Activated B cell treated with CpG ODN at 0.5 μM for 24 hours (primary cell): ENCODE data around the gene GMPPA. TPM values are rescaled to one million over a fixed set of nuclear protein-coding genes. Genes with fewer than 3 reads are reported as not detected.

Experiments used
- ATAC-seq: fragments of 200-7000 bp; cut with Tn5 transposase; one replicate; pipeline ENCODE4 v1.10.0; 2021; ENCODE audit warnings: low read depth, mild to moderate bottlenecking, moderate library complexity
- CTCF ChIA-PET: fragments of 350-600 bp; sonication (Branson Sonifier 250); formaldehyde crosslinking; loops from one replicate; lab custom pipeline; 2021; ENCODE audit warnings: antibody characterized with exemption; lab: Charles Lee
- POLR2A ChIA-PET: fragments of 350-600 bp; sonication (Branson Sonifier 250); formaldehyde crosslinking; loops from one replicate; lab custom pipeline; 2021; ENCODE audit warnings: antibody characterized with exemption; lab: Charles Lee
- DNase-seq: peaks from one replicate; pipeline ENCODE4 v3.0.0; 2022
- H3K27ac Mint-ChIP-seq: one replicate; pipeline ENCODE4 v1.8.0; 2020; ENCODE audit warnings: mixed read lengths
- H3K27me3 Mint-ChIP-seq: one replicate; pipeline ENCODE4 v1.8.0; 2021; ENCODE audit warnings: mixed read lengths
- H3K36me3 Mint-ChIP-seq: one replicate; pipeline ENCODE4 v1.8.0; 2021; ENCODE audit warnings: low read depth, mixed read lengths
- H3K4me1 Mint-ChIP-seq: one replicate; pipeline ENCODE4 v1.8.0; 2021; ENCODE audit warnings: mixed read lengths
- H3K4me3 Mint-ChIP-seq: one replicate; pipeline ENCODE4 v1.8.0; 2020; ENCODE audit warnings: mild to moderate bottlenecking, mixed read lengths
- H3K9me3 Mint-ChIP-seq: one replicate; pipeline ENCODE4 v1.8.0; 2020; ENCODE audit warnings: mixed read lengths
- CTCF ChIP-seq: fragments of 200-600 bp; IDR thresholded peaks from one replicate; pipeline ENCODE4 v1.8.0; 2022; ENCODE audit warnings: antibody characterized with exemption, mild to moderate bottlenecking
- intact Hi-C: fragments of 100-400 bp; cut with micrococcal nuclease; formaldehyde crosslinking; loops from one replicate; pipeline ENCODE4 v1.15.1; 2024
- total RNA-seq: library from RNA; stranded (reverse); gene quantifications from 2 replicates; pipeline ENCODE4 v1.2.3, GENCODE V29; 2022

GMPPA gene
- total RNA-seq, 1 donor from 2014 or later, result 33.0 TPM

GRCh38 chr2:219502618-219503017 is 3.9 kb downstream of the GMPPA start:
- Mint-ChIP-seq H3K27ac (no peak overlapping the region), H3K27me3 (peaks cover 3% of the 10 kb centered on the region), H3K36me3 (peaks cover 52% of the 10 kb centered on the region), H3K4me1 (peaks cover 20% of the 10 kb centered on the region), H3K4me3 (no peak overlapping the region), H3K9me3 (no peaks in the 10 kb centered on the region)
- no peak for ATAC-seq
- DNase-seq, result no peak
- intact Hi-C loops, result no loop called here
- no peak for TF ChIP-seq CTCF
- ChIA-PET CTCF (no interaction called here), POLR2A (no interaction called here)

GRCh38 chr2:219505585-219505984 is 6.9 kb downstream of the GMPPA start:
- peaks cover 20% of the 10 kb centered on the region for H3K27me3 Mint-ChIP-seq
- peaks cover 11% of the 10 kb centered on the region for H3K4me1 Mint-ChIP-seq
- POLR2A ChIA-PET, result no interaction called here
- DNase-seq (no peak), ATAC-seq (no peak)
- intact Hi-C loops, result no loop called here
- H3K36me3 Mint-ChIP-seq, result peaks cover 49% of the 10 kb centered on the region
- H3K27ac Mint-ChIP-seq, result no peak overlapping the region
- no peaks in the 10 kb centered on the region for H3K9me3 Mint-ChIP-seq
- no peak for TF ChIP-seq CTCF
- CTCF ChIA-PET, result interaction anchor here (0.9 kb wide), 1 partner anchor 24 kb away, joined by 3 read pairs; no protein-coding TSS in a partner anchor
- no peak overlapping the region for H3K4me3 Mint-ChIP-seq

GRCh38 chr2:219506153-219506801 is 7.6 kb downstream of the GMPPA start:
- Mint-ChIP-seq H3K9me3 (no peaks in the 10 kb centered on the region), H3K4me3 (no peak overlapping the region), H3K4me1 (peaks cover 13% of the 10 kb centered on the region), H3K36me3 (peaks cover 49% of the 10 kb centered on the region), H3K27ac (no peak overlapping the region), H3K27me3 (peaks cover 25% of the 10 kb centered on the region)
- no peak for DNase-seq
- POLR2A ChIA-PET, result interaction anchor here (1.1 kb wide), 1 partner anchor 8 kb away, joined by 3 read pairs; the partner anchor contains the start of gene GMPPA
- intact Hi-C loops, result no loop called here
- ATAC-seq, result no peak
- CTCF ChIA-PET, result interaction anchor here (0.9 kb wide), 1 partner anchor 24 kb away, joined by 3 read pairs; no protein-coding TSS in a partner anchor
- TF ChIP-seq CTCF, result no peak

- intact Hi-C loops, result no loop called here
- POLR2A ChIA-PET, result interaction anchor here (1.1 kb wide), 1 partner anchor 9 kb away, joined by 3 read pairs; the partner anchor contains the start of gene GMPPA
- Mint-ChIP-seq H3K9me3 (no peaks in the 10 kb centered on the region), H3K27ac (no peak overlapping the region), H3K36me3 (peaks cover 44% of the 10 kb centered on the region), H3K27me3 (peaks cover 29% of the 10 kb centered on the region), H3K4me3 (no peak overlapping the region), H3K4me1 (peaks cover 17% of the 10 kb centered on the region)
- TF ChIP-seq CTCF, result no peak
- DNase-seq, result no peak
- no peak for ATAC-seq
- CTCF ChIA-PET, result interaction anchor here (0.9 to 3.4 kb wide), 2 partner anchors 23 kb away, joined by 3 to 16 read pairs; no protein-coding TSS in a partner anchor
These were observed 8.3 kb downstream of the GMPPA start for GRCh38 chr2:219506802-219507526.
